Trophoblast cell (in vitro differentiated cells and primary cell): ENCODE measurements around the gene CD93.
A peak's percentile ranks its signal among the peaks of the same experiment; 100 is the strongest.

Experiments used
- DNase-seq, 2 donors: peaks; one replicate each; pipeline ENCODE4 v3.0.0-alpha.2; 2016
- H2AFZ ChIP-seq: 2 replicates; pipeline ENCODE4 v1.6.1; 2013; ENCODE audit warnings: low read length, moderate library complexity, mild to moderate bottlenecking; ENCODE audit not compliant: insufficient read depth, poor library complexity
- H2AK5ac ChIP-seq: 2 replicates; pipeline ENCODE4 v1.6.1; 2013; ENCODE audit warnings: mild to moderate bottlenecking, low read length
- H2BK120ac ChIP-seq: 2 replicates; pipeline ENCODE4 v1.6.1; 2013; ENCODE audit warnings: low read length, mild to moderate bottlenecking, moderate library complexity; ENCODE audit not compliant: insufficient read depth, poor library complexity
- H2BK12ac ChIP-seq: 2 replicates; pipeline ENCODE4 v1.6.1; 2013; ENCODE audit warnings: mild to moderate bottlenecking, low read length, moderate library complexity
- H2BK5ac ChIP-seq: 2 replicates; pipeline ENCODE4 v1.6.1; 2013; ENCODE audit warnings: low read length, low read depth, moderate library complexity, mild to moderate bottlenecking; ENCODE audit not compliant: poor library complexity
- H3K14ac ChIP-seq: 2 replicates; pipeline ENCODE4 v1.6.1; 2013; ENCODE audit warnings: mild to moderate bottlenecking, low read length
- H3K18ac ChIP-seq: 2 replicates; pipeline ENCODE4 v1.6.1; 2013; ENCODE audit warnings: mild to moderate bottlenecking, low read length
- H3K23ac ChIP-seq: 2 replicates; pipeline ENCODE4 v1.6.1; 2013; ENCODE audit warnings: low read length
- H3K27ac ChIP-seq: 2 replicates; pipeline ENCODE4 v1.5.1; 2013; ENCODE audit warnings: low read depth, mild to moderate bottlenecking, inconsistent platforms, low read length, moderate library complexity
- H3K27me3 ChIP-seq: 2 replicates; pipeline ENCODE4 v1.6.1; 2013; ENCODE audit warnings: inconsistent platforms, mild to moderate bottlenecking, low read length, moderate library complexity; ENCODE audit not compliant: insufficient read depth
- H3K36me3 ChIP-seq, 2 experiments: 1 replicate in 1 of 2; 2 replicates in 1 of 2; pipeline ENCODE4 v1.6.1; 2013; ENCODE audit warnings: low read length in 2 of 2, mild to moderate bottlenecking in 2 of 2, moderate library complexity in 1 of 2; ENCODE audit not compliant: insufficient read depth in 2 of 2, control insufficient read depth in 1 of 2
- H3K4ac ChIP-seq: 2 replicates; pipeline ENCODE4 v1.6.1; 2013; ENCODE audit warnings: low read depth, mild to moderate bottlenecking, low read length, moderate library complexity
- H3K4me1 ChIP-seq, 2 experiments: 1 replicate in 1 of 2; 2 replicates in 1 of 2; pipeline ENCODE4 v1.6.1; 2013; ENCODE audit warnings: low read length in 2 of 2, mild to moderate bottlenecking in 2 of 2, moderate library complexity in 1 of 2; ENCODE audit not compliant: insufficient read depth in 2 of 2, control insufficient read depth in 1 of 2
- H3K4me2 ChIP-seq: 2 replicates; pipeline ENCODE4 v1.6.1; 2013; ENCODE audit warnings: inconsistent platforms, mild to moderate bottlenecking, low read length, moderate library complexity
- H3K4me3 ChIP-seq: 2 replicates; pipeline ENCODE4 v1.5.1; 2013; ENCODE audit warnings: mild to moderate bottlenecking, low read depth, low read length, inconsistent platforms
- H3K79me1 ChIP-seq: one replicate; pipeline ENCODE4 v1.6.1; 2013; ENCODE audit warnings: low read length
- H3K79me2 ChIP-seq: 2 replicates; pipeline ENCODE4 v1.6.1; 2013; ENCODE audit warnings: low read length, mild to moderate bottlenecking; ENCODE audit not compliant: control insufficient read depth, insufficient read depth, poor library complexity
- H3K9ac ChIP-seq: 2 replicates; pipeline ENCODE4 v1.6.1; 2013; ENCODE audit warnings: mild to moderate bottlenecking, low read length
- H3K9me3 ChIP-seq: 2 replicates; pipeline ENCODE4 v1.6.1; 2013; ENCODE audit warnings: low read depth, mild to moderate bottlenecking, control low read depth, inconsistent platforms, low read length; ENCODE audit not compliant: insufficient read depth
- H4K12ac ChIP-seq: 2 replicates; pipeline ENCODE4 v1.6.1; 2013; ENCODE audit warnings: low read depth, mild to moderate bottlenecking, low read length, moderate library complexity
- H4K8ac ChIP-seq: 2 replicates; pipeline ENCODE4 v1.6.1; 2013; ENCODE audit warnings: low read depth, mild to moderate bottlenecking, low read length, moderate library complexity
- H4K91ac ChIP-seq: one replicate; pipeline ENCODE4 v1.6.1; 2013; ENCODE audit warnings: low read depth, mild to moderate bottlenecking, low read length, moderate library complexity
- WGBS: extraction: QIAGEN DNeasy Blood & Tissue Kit; methylation state at CpG from one replicate; pipeline ENCODE4 v1.1.7; 2013; ENCODE audit warnings: missing lambda C conversion rate; ENCODE audit not compliant: insufficient read length, insufficient coverage; ENCODE audit errors: extremely low coverage; 5-methylcytosine and 5-hydroxymethylcytosine counted together

Gene CD93

DNA sequence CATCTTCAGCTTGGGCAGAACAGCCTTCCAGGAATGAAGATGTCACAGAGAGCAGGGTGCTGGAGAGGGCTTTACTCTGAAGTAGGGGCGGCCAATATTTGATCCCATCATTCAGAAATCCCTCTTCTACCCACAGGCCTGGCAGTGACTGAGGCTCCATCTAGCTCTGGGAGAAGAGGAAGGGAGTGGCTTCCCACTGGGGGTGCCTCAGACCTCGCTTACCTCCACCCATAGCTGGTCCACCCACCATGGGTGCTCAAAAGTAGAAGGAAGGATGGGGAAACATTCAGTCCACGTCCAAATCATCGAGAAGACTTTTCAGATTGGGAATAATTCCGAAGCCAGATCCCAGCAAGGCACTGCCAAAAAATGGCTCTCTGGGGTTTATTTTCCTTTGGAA, 24.9 kb downstream of the CD93 start:
- Histone ChIP-seq H3K4me1 (peaks cover 4 to 11% of the 10 kb centered on the region in 2 experiments), H3K4me3 (no peak overlapping the region), H2BK120ac (peak overlapping the region; percentile 8), H4K91ac (peak overlapping the region; percentile 65), H2AK5ac (peak overlapping the region; percentile 47), H3K79me2 (no peaks in the 10 kb centered on the region), H4K12ac (no peak overlapping the region), H3K79me1 (peaks cover 2% of the 10 kb centered on the region), H3K27ac (no peak overlapping the region), H3K14ac (no peak overlapping the region), H3K27me3 (no peaks in the 10 kb centered on the region), H3K4ac (no peak overlapping the region), H3K36me3 (no peaks in the 10 kb centered on the region), H3K9me3 (no peaks in the 10 kb centered on the region), H3K18ac (no peak overlapping the region), H3K23ac (no peak overlapping the region), H2BK12ac (peak overlapping the region; percentile 88), H2BK5ac (no peak overlapping the region), H2AFZ (no peak overlapping the region), H3K9ac (no peak overlapping the region), H4K8ac (no peak overlapping the region), H3K4me2 (no peak overlapping the region)
- WGBS: no CpG with 5 or more reads among the region's 5 CpGs
- DNase-seq: no peak

DNA sequence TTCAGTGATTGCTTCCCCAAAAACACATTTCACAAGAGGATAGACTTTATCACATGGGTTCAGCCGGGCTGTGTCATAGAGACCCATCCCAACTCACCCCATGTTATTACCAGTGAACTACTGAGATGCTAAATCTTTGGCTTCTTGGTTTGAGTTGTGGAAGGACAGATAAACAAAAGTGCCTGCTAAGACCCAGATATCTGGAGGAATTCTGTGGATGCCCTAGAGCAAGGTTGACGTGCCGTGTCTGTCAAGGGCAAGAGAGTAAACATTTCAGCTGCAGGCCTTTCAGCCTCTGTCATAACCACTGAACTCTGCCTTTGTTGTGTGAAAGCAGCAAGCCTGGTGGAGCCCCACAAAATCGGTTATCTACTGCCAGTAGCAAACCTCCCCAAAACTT, 25.5 kb downstream of the CD93 start:
- Histone ChIP-seq H4K12ac (no peak overlapping the region), H3K79me1 (peaks cover 2% of the 10 kb centered on the region), H3K9ac (no peak overlapping the region), H3K36me3 (no peaks in the 10 kb centered on the region), H3K23ac (no peak overlapping the region), H4K8ac (no peak overlapping the region), H3K27me3 (no peaks in the 10 kb centered on the region), H3K27ac (no peak overlapping the region), H3K4me2 (no peak overlapping the region), H3K4me1 (peaks cover 4 to 9% of the 10 kb centered on the region in 2 experiments), H2BK12ac (no peak overlapping the region), H4K91ac (no peak overlapping the region), H3K4me3 (no peak overlapping the region), H3K18ac (no peak overlapping the region), H2AK5ac (no peak overlapping the region), H2BK120ac (no peak overlapping the region), H3K14ac (no peak overlapping the region), H3K4ac (no peak overlapping the region), H3K79me2 (no peaks in the 10 kb centered on the region), H2BK5ac (no peak overlapping the region), H2AFZ (no peak overlapping the region), H3K9me3 (no peaks in the 10 kb centered on the region)
- DNase-seq: peak; percentile 48 to 69
- WGBS: no CpG with 5 or more reads among the region's 4 CpGs

DNA sequence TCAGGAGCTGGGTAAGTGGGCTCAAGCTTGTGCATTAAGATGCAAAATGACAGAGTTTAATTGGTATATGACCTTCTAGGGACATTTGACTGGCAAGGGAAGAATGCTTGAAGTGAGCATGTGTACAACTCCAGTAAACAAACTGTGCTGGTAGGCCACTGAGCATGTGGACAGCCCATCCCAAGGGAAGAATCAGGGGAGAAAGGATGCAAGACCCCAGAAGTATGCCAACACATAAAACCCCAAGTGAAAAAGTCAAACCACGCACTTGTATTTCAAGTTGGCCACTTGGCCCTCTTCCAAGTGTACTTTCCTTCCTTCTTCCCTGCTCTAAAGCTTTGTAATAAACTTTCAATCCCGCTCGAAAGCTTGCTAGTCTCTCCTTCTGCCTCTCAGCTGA, 26.3 kb downstream of the CD93 start:
- Histone ChIP-seq H3K4me2 (no peak overlapping the region), H2BK5ac (no peak overlapping the region), H3K27me3 (no peaks in the 10 kb centered on the region), H3K27ac (no peak overlapping the region), H3K4ac (no peak overlapping the region), H2AFZ (no peak overlapping the region), H3K79me2 (no peaks in the 10 kb centered on the region), H3K9ac (peak overlapping the region; percentile 22), H3K18ac (no peak overlapping the region), H2AK5ac (no peak overlapping the region), H3K4me1 (peaks cover 4 to 9% of the 10 kb centered on the region in 2 experiments), H2BK12ac (no peak overlapping the region), H3K4me3 (no peak overlapping the region), H3K36me3 (no peaks in the 10 kb centered on the region), H4K91ac (no peak overlapping the region), H3K9me3 (no peaks in the 10 kb centered on the region), H3K23ac (no peak overlapping the region), H4K8ac (no peak overlapping the region), H4K12ac (no peak overlapping the region), H2BK120ac (no peak overlapping the region), H3K79me1 (peaks cover 2% of the 10 kb centered on the region), H3K14ac (no peak overlapping the region)
- DNase-seq: no peak
- WGBS: no CpG with 5 or more reads among the region's 3 CpGs

DNA sequence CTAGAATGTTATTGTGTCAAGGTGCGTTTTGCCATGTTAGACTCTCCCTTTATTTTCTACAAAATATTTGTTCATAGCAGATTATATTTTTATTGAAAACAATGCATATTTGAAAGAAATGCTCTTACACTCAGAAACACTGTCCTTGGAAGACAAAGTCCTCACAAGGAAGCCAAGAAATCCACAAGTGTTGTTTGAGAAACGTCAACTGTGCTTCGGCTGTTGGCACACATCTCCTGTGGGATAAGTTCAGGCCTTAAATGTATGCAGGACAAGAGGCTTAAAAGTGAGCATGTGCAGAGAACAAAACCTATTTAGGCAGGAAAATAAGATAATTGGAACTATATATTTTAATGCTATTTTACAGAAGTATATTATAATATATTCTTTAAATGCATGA, 27.1 kb downstream of the CD93 start:
- H3K79me2 ChIP-seq: no peaks in the 10 kb centered on the region
- H2BK5ac ChIP-seq: no peak overlapping the region
- no peak overlapping the region for H3K14ac ChIP-seq
- H3K79me1 ChIP-seq: peaks cover 2% of the 10 kb centered on the region
- no peaks in the 10 kb centered on the region for H3K9me3 ChIP-seq
- no peak overlapping the region for H3K23ac ChIP-seq
- H2AK5ac ChIP-seq: no peak overlapping the region
- no peak overlapping the region for H3K18ac ChIP-seq
- no peaks in the 10 kb centered on the region for H3K36me3 ChIP-seq
- peaks cover 4 to 9% of the 10 kb centered on the region in 2 experiments for H3K4me1 ChIP-seq
- no peak overlapping the region for H3K9ac ChIP-seq
- no peak overlapping the region for H3K4me2 ChIP-seq
- no peak overlapping the region for H3K4ac ChIP-seq
- no peak overlapping the region for H2AFZ ChIP-seq
- H3K27ac ChIP-seq: no peak overlapping the region
- DNase-seq: no peak
- no peak overlapping the region for H4K12ac ChIP-seq
- no CpG with 5 or more reads among the region's 3 CpGs for WGBS
- no peak overlapping the region for H4K8ac ChIP-seq
- H3K27me3 ChIP-seq: no peaks in the 10 kb centered on the region
- no peak overlapping the region for H2BK12ac ChIP-seq
- H4K91ac ChIP-seq: no peak overlapping the region
- no peak overlapping the region for H3K4me3 ChIP-seq
- no peak overlapping the region for H2BK120ac ChIP-seq
